ENCODE results near the gene TAP2.
"Not testable (repeated sequence)": the region's sequence is repeated elsewhere in the genome, so short reads cannot be mapped to it uniquely, and the experiment has no call there.

TAP2 gene

GRCh38 chr6:32838114-32838958 is at the start of gene TAP2:
TAP2 (minus strand) TSS chr6:32838739; CDS start chr6:32838233, 506 bp downstream.
- DNase-seq (ENCODE audit: low spot score) = peak; percentile 93

- no peak for DNase-seq (ENCODE audit: low spot score)
Measured at GRCh38 chr6:32887616-32888015, 49.1 kb upstream of the TAP2 start.

GRCh38 chr6:32886681-32887383 is 48.3 kb upstream of the TAP2 start:
- DNase-seq (ENCODE audit: low spot score) = no peak

GRCh38 chr6:32885698-32886286 is 47.3 kb upstream of the TAP2 start:
- DNase-seq (ENCODE audit: low spot score) = no peak

- DNase-seq (ENCODE audit: low spot score) = no peak
Measured at GRCh38 chr6:32883789-32884188, 45.2 kb upstream of the TAP2 start.

GRCh38 chr6:32882879-32883250 is 44.3 kb upstream of the TAP2 start:
- DNase-seq (ENCODE audit: low spot score) = no peak

- DNase-seq (ENCODE audit: low spot score) = not testable (repeated sequence)
Measured at GRCh38 chr6:32880962-32881361, 42.4 kb upstream of the TAP2 start.

- DNase-seq (ENCODE audit: low spot score) = no peak
Measured at GRCh38 chr6:32879691-32880090, 41.2 kb upstream of the TAP2 start.

GRCh38 chr6:32876603-32877002 is 38.1 kb upstream of the TAP2 start:
- DNase-seq (ENCODE audit: low spot score) = no peak

- DNase-seq (ENCODE audit: low spot score) = not testable (repeated sequence)
Measured at GRCh38 chr6:32873947-32874346, 35.4 kb upstream of the TAP2 start.

GRCh38 chr6:32868257-32868788 is 29.8 kb upstream of the TAP2 start:
- peak; percentile 59 for DNase-seq (ENCODE audit: low spot score)

GRCh38 chr6:32867554-32868256 is 29.2 kb upstream of the TAP2 start:
- no peak for DNase-seq (ENCODE audit: low spot score)

- DNase-seq (ENCODE audit: low spot score) = no peak
Measured at GRCh38 chr6:32867022-32867477, 28.5 kb upstream of the TAP2 start.

- DNase-seq (ENCODE audit: low spot score) = no peak
Measured at GRCh38 chr6:32865724-32866443, 27.3 kb upstream of the TAP2 start.

- DNase-seq (ENCODE audit: low spot score) = no peak
Measured at GRCh38 chr6:32862725-32863124, 24.2 kb upstream of the TAP2 start.

GRCh38 chr6:32860674-32861073 is 22.1 kb upstream of the TAP2 start:
- DNase-seq (ENCODE audit: low spot score) = no peak

- DNase-seq (ENCODE audit: low spot score) = no peak
Measured at GRCh38 chr6:32858194-32858593, 19.7 kb upstream of the TAP2 start.

- no peak for DNase-seq (ENCODE audit: low spot score)
Measured at GRCh38 chr6:32857156-32857891, 18.8 kb upstream of the TAP2 start.

GRCh38 chr6:32855467-32856174 is 17.1 kb upstream of the TAP2 start:
- DNase-seq (ENCODE audit: low spot score) = no peak
